ENCODE measurements around the gene NUDT15. TPM values are rescaled to one million over a fixed set of nuclear protein-coding genes. Genes with fewer than 3 reads are reported as not detected.

Gene NUDT15
- total and polyA plus RNA-seq, 7 donors: 8.7 to 20.8 (median 12.0) TPM

DNA sequence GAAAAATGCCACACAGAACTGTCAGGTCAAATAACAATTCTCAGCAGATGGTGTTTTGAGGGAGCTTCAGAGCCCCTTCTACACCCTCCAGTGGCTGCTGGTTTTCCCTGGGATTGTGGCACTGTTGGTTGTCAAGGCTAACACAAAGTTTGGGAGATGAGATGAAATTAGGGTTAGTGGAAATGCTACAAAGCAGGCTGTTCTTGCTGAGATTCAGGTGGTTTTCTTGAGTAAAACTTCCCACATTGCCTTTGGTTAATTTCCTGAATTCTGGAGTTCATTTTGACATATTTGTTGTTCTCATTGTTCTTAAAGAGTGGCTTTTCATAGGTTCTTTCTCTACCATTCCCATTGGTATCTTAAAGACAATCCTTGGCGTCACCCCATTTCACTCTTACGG is 35.3 kb downstream of the NUDT15 start:
- TF ChIP-seq, protein P1, sequence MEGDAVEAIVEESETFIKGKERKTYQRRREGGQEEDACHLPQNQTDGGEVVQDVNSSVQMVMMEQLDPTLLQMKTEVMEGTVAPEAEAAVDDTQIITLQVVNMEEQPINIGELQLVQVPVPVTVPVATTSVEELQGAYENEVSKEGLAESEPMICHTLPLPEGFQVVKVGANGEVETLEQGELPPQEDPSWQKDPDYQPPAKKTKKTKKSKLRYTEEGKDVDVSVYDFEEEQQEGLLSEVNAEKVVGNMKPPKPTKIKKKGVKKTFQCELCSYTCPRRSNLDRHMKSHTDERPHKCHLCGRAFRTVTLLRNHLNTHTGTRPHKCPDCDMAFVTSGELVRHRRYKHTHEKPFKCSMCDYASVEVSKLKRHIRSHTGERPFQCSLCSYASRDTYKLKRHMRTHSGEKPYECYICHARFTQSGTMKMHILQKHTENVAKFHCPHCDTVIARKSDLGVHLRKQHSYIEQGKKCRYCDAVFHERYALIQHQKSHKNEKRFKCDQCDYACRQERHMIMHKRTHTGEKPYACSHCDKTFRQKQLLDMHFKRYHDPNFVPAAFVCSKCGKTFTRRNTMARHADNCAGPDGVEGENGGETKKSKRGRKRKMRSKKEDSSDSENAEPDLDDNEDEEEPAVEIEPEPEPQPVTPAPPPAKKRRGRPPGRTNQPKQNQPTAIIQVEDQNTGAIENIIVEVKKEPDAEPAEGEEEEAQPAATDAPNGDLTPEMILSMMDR (IDR thresholded peaks at IDR 0.05): no peak
- Histone ChIP-seq H3K36me3 (ENCODE audit: insufficient read depth in 1 of 2, low read depth in 1 of 2) (peaks cover 37 to 89% of the 10 kb centered on the region in 2 donors), H3K4me1 (no peaks in the 10 kb centered on the region), H3K27me3 (ENCODE audit: insufficient read depth in 3 of 3, low read length in 2 of 3) (no peaks in the 10 kb centered on the region), H3K27ac (no peak overlapping the region), H3K4me3 (no peak overlapping the region), H3K9me3 (peaks cover 42% of the 10 kb centered on the region)
- DNase-seq: no peak
- intact Hi-C loops (cut with DNase I): no loop called here
- 97 to 99% (median 99%) methylated on average over 2 of the region's 2 CpGs for WGBS, 3 donors
- no peak for ATAC-seq

GRCh38 chr13:48074006-48074405 is 36.5 kb downstream of the NUDT15 start:
- no peak overlapping the region for H3K27ac ChIP-seq
- no peak overlapping the region for H3K4me3 ChIP-seq
- TF ChIP-seq, protein P1 (IDR thresholded peaks at IDR 0.05): no peak
- ATAC-seq (no peak), DNase-seq (no peak)
- H3K4me1 ChIP-seq: no peaks in the 10 kb centered on the region
- intact Hi-C loops (cut with DNase I): no loop called here
- H3K27me3 ChIP-seq (ENCODE audit: insufficient read depth in 3 of 3, low read length in 2 of 3): no peaks in the 10 kb centered on the region
- peaks cover 31% of the 10 kb centered on the region for H3K9me3 ChIP-seq
- H3K36me3 ChIP-seq (ENCODE audit: insufficient read depth in 1 of 2, low read depth in 1 of 2): peaks cover 40 to 89% of the 10 kb centered on the region in 2 donors
- WGBS, 3 donors: 82 to 90% (median 84%) methylated on average over 2 of the region's 2 CpGs

DNA sequence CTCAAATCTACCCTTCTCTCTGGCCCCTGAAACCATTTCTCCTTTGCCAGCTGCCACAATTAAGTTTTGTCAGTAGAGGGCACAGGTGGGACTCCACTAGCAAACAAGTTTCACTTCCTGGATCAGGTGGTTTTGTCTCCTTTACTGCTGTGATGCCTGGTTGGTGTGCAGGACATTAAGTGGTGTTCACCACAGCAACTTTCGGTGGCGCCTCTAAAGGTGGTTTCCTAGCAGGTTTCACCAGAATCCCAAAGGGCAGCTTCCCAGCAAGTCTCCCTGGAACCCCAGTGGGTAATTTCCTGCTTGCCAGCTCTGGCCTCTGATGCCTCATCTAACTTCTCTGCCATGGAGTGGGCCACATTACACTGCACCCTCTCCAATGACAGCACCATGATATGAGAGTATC is 40.7 kb downstream of the NUDT15 start:
- no peaks in the 10 kb centered on the region for H3K9me3 ChIP-seq
- H3K27ac ChIP-seq: no peak overlapping the region
- H3K36me3 ChIP-seq (ENCODE audit: insufficient read depth in 1 of 2, low read depth in 1 of 2): peaks cover 23 to 95% of the 10 kb centered on the region in 2 donors
- no peak overlapping the region for H3K4me3 ChIP-seq
- ATAC-seq: no peak
- DNase-seq: no peak
- 48 to 50% (median 49%) methylated on average over 2 of the region's 2 CpGs for WGBS, 3 donors
- no peaks in the 10 kb centered on the region for H3K27me3 ChIP-seq (ENCODE audit: insufficient read depth in 3 of 3, low read length in 2 of 3)
- TF ChIP-seq, protein P1 (IDR thresholded peaks at IDR 0.05): no peak
- no peaks in the 10 kb centered on the region for H3K4me1 ChIP-seq
- intact Hi-C loops (cut with DNase I): no loop called here

GRCh38 chr13:48081739-48082138 is 44.2 kb downstream of the NUDT15 start:
- no peak for ATAC-seq
- Histone ChIP-seq H3K27ac (no peak overlapping the region), H3K27me3 (ENCODE audit: insufficient read depth in 3 of 3, low read length in 2 of 3) (no peaks in the 10 kb centered on the region), H3K36me3 (ENCODE audit: insufficient read depth in 1 of 2, low read depth in 1 of 2) (peaks cover 11 to 93% of the 10 kb centered on the region in 2 donors), H3K9me3 (no peaks in the 10 kb centered on the region), H3K4me3 (no peak overlapping the region), H3K4me1 (no peaks in the 10 kb centered on the region)
- TF ChIP-seq, protein P1 (IDR thresholded peaks at IDR 0.05): no peak
- DNase-seq: no peak
- 85 to 98% (median 96%) methylated on average over 4 of the region's 4 CpGs for WGBS, 3 donors
- intact Hi-C loops (cut with DNase I): no loop called here

DNA sequence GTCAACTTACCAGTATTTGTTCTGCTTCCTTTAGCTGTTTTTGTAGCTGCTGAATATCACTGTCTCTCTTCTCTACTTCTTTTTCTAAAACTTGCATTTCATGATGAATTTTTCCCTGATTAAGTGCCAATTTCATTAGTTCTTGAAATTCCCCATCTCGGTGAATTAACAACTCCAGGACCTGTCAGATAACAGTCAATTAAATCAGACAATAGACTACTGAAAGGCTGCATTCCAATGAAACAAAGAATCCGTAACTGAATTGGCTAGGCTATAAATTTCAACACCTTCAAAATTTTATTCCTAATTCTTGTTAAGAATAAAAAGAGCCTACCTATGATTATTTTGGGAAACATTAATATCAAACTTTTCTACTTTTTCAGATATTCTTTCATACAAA is 48.7 kb downstream of the NUDT15 start:
- Histone ChIP-seq H3K4me3 (no peak overlapping the region), H3K9me3 (no peaks in the 10 kb centered on the region), H3K27me3 (ENCODE audit: insufficient read depth in 3 of 3, low read length in 2 of 3) (no peaks in the 10 kb centered on the region), H3K4me1 (peaks cover 25% of the 10 kb centered on the region), H3K27ac (no peak overlapping the region), H3K36me3 (ENCODE audit: insufficient read depth in 1 of 2, low read depth in 1 of 2) (peaks cover 0 to 55% of the 10 kb centered on the region in 2 donors)
- intact Hi-C loops (cut with DNase I): no loop called here
- TF ChIP-seq, protein P1 (IDR thresholded peaks at IDR 0.05): no peak
- DNase-seq (no peak), ATAC-seq (no peak)
- 70 to 79% (median 70%) methylated on average over 2 of the region's 2 CpGs for WGBS, 3 donors

Data from psoas muscle (tissue), 8 donors.